Nephron (organoid): Measurements from ENCODE around the gene NSG2.

ENCODE experiments used
- H3K27ac Mint-ChIP-seq, 3 experiments: 2 replicates each; pipeline ENCODE4 v1.8.0; 2020; ENCODE audit warnings: mixed read lengths in 3 of 3, mild to moderate bottlenecking in 2 of 3, moderate library complexity in 1 of 3
- H3K27me3 Mint-ChIP-seq: 2 replicates; pipeline ENCODE4 v1.8.0; 2021; ENCODE audit warnings: low read depth, mild to moderate bottlenecking, moderate library complexity, mixed read lengths
- H3K36me3 Mint-ChIP-seq: 2 replicates; pipeline ENCODE4 v1.8.0; 2020; ENCODE audit warnings: low read depth, mixed read lengths
- H3K4me1 Mint-ChIP-seq: 2 replicates; pipeline ENCODE4 v1.8.0; 2020; ENCODE audit warnings: mixed read lengths
- H3K4me3 Mint-ChIP-seq, 3 experiments: 2 replicates each; pipeline ENCODE4 v1.8.0; 2020; ENCODE audit warnings: mild to moderate bottlenecking in 3 of 3, mixed read lengths in 3 of 3, moderate library complexity in 2 of 3
- H3K9me3 Mint-ChIP-seq: 2 replicates; pipeline ENCODE4 v1.8.0; 2020; ENCODE audit warnings: mixed read lengths
- TF ChIP-seq, protein P1 (sequence below), 3 experiments: fragments of 200-600 bp; sonication (generic); IDR thresholded peaks; one replicate each; pipeline ENCODE4 v1.5.0; 2021; ENCODE audit warnings: antibody characterized with exemption in 3 of 3; ENCODE audit not compliant: unreplicated experiment in 3 of 3

NSG2 gene

DNA sequence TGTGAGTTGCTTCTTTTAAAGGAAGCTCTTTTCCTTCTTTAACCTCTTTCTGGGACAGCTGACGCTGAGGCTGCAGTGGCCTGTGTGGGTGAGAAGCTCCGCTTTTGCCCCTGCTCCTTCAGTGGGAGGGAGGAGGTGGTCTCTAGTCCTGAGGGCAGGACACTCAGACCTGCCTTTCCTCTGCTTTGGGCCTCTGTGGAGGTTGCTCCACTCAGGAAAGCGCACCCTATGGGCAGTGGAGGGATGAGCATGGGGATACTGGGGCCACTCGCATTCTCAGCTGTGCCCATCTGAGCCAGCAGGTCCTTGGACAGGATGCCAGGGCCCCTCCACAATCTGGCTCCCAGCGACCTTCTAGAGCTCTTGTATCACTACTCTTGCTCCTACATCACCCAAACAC, 111.5 kb downstream of the NSG2 start:
- peaks cover 8% of the 10 kb centered on the region for H3K36me3 Mint-ChIP-seq
- no peak overlapping the region for H3K4me3 Mint-ChIP-seq
- H3K27me3 Mint-ChIP-seq = peaks cover 12% of the 10 kb centered on the region
- H3K4me1 Mint-ChIP-seq = no peaks in the 10 kb centered on the region
- peaks cover 31% of the 10 kb centered on the region for H3K9me3 Mint-ChIP-seq
- TF ChIP-seq, protein P1, sequence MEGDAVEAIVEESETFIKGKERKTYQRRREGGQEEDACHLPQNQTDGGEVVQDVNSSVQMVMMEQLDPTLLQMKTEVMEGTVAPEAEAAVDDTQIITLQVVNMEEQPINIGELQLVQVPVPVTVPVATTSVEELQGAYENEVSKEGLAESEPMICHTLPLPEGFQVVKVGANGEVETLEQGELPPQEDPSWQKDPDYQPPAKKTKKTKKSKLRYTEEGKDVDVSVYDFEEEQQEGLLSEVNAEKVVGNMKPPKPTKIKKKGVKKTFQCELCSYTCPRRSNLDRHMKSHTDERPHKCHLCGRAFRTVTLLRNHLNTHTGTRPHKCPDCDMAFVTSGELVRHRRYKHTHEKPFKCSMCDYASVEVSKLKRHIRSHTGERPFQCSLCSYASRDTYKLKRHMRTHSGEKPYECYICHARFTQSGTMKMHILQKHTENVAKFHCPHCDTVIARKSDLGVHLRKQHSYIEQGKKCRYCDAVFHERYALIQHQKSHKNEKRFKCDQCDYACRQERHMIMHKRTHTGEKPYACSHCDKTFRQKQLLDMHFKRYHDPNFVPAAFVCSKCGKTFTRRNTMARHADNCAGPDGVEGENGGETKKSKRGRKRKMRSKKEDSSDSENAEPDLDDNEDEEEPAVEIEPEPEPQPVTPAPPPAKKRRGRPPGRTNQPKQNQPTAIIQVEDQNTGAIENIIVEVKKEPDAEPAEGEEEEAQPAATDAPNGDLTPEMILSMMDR (IDR thresholded peaks at IDR 0.05; ENCODE audit: unreplicated experiment in 3 of 3) = no peak
- peak overlapping the region in 1 of 3 experiments; percentile 76 for H3K27ac Mint-ChIP-seq
